Kidney epithelial cell (primary cell): Measurements from ENCODE around the gene SOX18. TPM values are rescaled to one million over a fixed set of nuclear protein-coding genes. Genes with fewer than 3 reads are reported as not detected.

ENCODE experiments used
- DNase-seq: peaks from one replicate; pipeline ENCODE4 v3.0.0-alpha.2; 2010; ENCODE audit warnings: low read depth
- H3K27me3 ChIP-seq: 2 replicates; pipeline ENCODE4 v1.6.0; 2011; ENCODE audit warnings: low read length; ENCODE audit not compliant: control insufficient read depth, insufficient read depth
- H3K36me3 ChIP-seq: 2 replicates; pipeline ENCODE4 v1.5.1; 2011; ENCODE audit warnings: low read length; ENCODE audit not compliant: control insufficient read depth, insufficient read depth
- H3K4me3 ChIP-seq: 2 replicates; pipeline ENCODE4 v1.5.1; 2011; ENCODE audit warnings: low read depth, mild to moderate bottlenecking, control low read depth, low read length
- CTCF ChIP-seq: IDR thresholded peaks from 2 replicates; pipeline ENCODE4 v1.5.1; 2011; ENCODE audit warnings: mild to moderate bottlenecking, moderate library complexity, low read length, control low read depth, inconsistent platforms; ENCODE audit not compliant: insufficient read depth, poor library complexity, severe bottlenecking
- total RNA-seq: library from RNA; depleted of rRNA; stranded (reverse); fragments of >200 nt; gene quantifications from 2 replicates; pipeline ENCODE4 v1.2.3, GENCODE V29; 2015

The SOX18 gene
- total RNA-seq, 1 donor from 2014 or later = 0.04 TPM

DNA sequence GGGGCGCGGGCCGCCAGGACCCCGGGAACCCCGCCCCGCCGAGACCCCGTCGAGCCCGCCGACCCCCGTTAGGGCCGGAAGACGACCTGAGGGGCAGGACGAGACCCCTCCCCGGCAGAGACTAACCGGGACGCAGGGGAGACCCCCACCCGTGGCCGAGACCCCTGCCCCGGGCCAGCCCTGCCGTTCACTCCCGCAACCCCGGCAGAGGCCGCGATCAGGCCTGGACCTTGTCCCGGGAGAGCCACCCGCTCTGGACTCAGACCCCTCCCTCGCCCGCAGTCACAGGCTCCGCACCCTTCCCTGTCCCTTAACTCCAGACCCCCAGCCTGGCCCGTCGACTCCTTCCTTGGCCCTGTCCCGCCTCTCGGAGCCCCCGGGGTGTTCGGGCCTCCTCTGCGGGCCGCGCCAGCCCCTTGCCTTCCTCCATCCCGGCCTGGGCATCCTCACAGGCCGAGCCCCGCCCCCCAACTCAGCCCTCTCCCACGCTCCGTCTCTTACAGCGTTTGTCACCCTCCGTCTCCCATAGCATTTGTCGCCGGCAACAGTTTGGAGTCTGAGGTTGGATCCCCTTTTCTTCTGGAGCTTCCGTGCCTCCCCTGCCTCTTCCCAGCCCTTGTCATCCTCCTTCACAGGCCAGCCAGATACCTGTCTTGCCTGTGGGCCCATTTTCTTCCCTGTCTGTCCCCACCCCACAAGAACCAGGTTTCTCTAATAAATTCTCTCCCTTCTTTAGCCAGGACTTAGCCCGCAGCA is 14.1 kb upstream of the SOX18 start:
- Histone ChIP-seq H3K4me3 (peak overlapping the region; percentile 89), H3K36me3 (no peaks in the 10 kb centered on the region), H3K27me3 (no peaks in the 10 kb centered on the region)
- DNase-seq = no peak
- TF ChIP-seq CTCF = no peak

- no peaks in the 10 kb centered on the region for H3K36me3 ChIP-seq
- no peak for TF ChIP-seq CTCF
- no peaks in the 10 kb centered on the region for H3K27me3 ChIP-seq
- H3K4me3 ChIP-seq = peak within 1 kb of the TSS; percentile 89
- peak; percentile 67 for DNase-seq
These were observed 13.4 kb upstream of the SOX18 start, which contains the start of gene TCEA2 for GRCh38 chr20:64062596-64063388. TCEA2 (plus strand) TSS chr20:64063198; CDS start chr20:64063313, 115 bp downstream.

GRCh38 chr20:64062276-64062595 is 12.8 kb upstream of the SOX18 start:
- Histone ChIP-seq H3K27me3 (no peaks in the 10 kb centered on the region), H3K36me3 (no peaks in the 10 kb centered on the region), H3K4me3 (peak overlapping the region; percentile 55)
- DNase-seq = no peak
- TF ChIP-seq CTCF = no peak

DNA sequence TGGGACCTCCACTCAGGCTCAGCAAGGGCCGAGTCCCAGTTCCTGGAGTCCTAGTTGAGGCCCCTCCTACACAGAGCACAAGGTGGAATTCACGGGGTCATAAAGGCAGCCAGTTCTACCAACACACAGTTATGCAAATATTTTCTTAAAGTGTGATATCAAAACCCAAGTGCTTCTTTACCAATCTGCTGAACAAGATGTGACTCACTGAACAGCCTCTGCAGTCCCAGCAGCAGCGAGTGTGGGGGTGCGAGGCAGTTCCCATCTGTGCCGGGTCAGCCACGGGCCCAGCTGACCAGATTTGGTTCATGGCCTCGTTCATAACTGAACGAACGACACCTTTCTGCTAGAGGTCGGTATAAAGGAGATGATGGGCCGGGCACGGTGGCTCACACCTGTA is 9.1 kb upstream of the SOX18 start:
- no peak for DNase-seq
- Histone ChIP-seq H3K36me3 (no peaks in the 10 kb centered on the region), H3K27me3 (peaks cover 6% of the 10 kb centered on the region)

DNA sequence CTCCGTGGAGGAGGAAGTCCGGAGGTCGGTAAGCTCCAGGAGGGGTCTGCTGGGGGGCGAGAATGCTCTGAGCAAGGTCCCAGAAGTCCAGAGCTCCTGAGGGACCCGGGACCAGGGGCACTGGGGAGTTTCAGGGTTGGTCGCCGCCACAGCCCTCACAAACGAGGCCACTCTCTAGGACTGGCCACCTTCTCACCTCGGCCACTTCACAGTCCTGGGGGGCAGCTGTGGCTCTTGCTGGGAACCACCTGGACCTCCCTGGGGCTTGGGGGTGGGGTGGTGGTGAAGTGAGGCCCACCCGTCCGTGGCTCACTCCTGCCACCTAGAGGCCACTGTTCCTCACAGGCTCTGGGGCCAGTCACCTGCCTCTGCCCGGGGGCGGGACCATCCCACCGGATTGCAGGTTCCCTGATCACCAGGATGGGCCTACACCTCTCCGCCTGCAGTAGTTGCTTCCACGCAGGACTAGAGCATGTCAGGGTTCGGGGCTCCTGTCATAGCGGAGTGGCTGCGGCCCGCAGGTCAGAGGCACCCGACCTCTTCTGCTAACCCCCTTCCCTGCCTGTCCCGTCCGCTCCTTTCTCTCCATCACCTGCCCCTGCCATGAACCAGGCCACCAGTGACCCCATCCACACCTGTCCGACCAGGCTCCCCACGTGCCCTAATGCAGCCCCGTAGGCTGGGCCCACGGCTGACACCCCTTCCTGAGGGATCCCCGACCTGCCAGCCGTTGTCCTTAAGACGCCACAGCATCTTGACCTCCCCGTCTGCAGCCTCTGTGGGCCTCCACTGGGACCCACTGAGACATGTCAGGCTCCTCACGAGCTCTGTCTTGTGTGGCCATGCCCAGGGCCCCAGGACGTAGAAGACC is 8.4 kb upstream of the SOX18 start:
- DNase-seq = no peak
- TF ChIP-seq CTCF = peak; percentile 95
- Histone ChIP-seq H3K4me3 (no peak overlapping the region), H3K27me3 (peaks cover 13% of the 10 kb centered on the region), H3K36me3 (no peaks in the 10 kb centered on the region)

More for the DNA sequence above, 9.1 kb upstream of the SOX18 start:
- TF ChIP-seq CTCF = no peak
- no peak overlapping the region for H3K4me3 ChIP-seq
